ENCODE data around the gene OLIG1.

The OLIG1 gene

DNA sequence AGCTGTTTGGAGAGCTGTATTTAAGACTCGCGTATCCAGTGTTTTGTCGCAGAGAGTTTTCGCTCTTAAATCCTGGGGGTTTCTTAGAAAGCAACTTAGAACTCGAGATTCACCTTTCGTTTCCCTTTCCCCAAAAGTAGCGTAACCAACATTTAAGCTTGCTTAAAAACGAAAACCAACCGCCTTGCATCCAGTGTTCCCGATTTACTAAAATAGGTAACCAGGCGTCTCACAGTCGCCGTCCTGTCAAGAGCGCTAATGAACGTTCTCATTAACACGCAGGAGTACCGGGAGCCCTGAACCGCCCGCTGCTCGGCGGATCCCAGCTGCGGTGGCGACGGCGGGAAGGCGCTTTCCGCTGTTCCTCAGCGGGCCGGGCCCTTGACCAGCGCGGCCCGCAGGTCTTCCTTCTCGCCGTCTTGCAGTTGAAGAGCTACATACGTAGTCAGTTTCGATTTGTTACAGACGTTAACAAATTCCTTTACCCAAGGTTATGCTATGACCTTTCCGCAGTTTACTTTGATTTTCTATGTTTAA lies 1.9 kb downstream of the OLIG1 start:
- no peaks in the 10 kb centered on the region for H3K36me3 ChIP-seq (ENCODE audit: control insufficient read depth, insufficient read depth, low read length)
- no peak overlapping the region for H3K4me3 ChIP-seq (ENCODE audit: insufficient read depth, low read depth, low read length)
- peaks cover 99% of the 10 kb centered on the region for H3K27me3 ChIP-seq (ENCODE audit: control insufficient read depth, insufficient read depth, low read length, poor library complexity, severe bottlenecking)
- peaks cover 20% of the 10 kb centered on the region for H3K4me1 ChIP-seq (ENCODE audit: control insufficient read depth, insufficient read depth, low read length)
- H3K9me3 ChIP-seq (ENCODE audit: control insufficient read depth, low read length) = no peaks in the 10 kb centered on the region
- WGBS, 2 experiments = 2% methylated on average over 37 to 38 of the region's 38 CpGs
- no peak overlapping the region for H3K27ac ChIP-seq (ENCODE audit: insufficient read depth, low read depth, low read length, poor library complexity, severe bottlenecking)

DNA sequence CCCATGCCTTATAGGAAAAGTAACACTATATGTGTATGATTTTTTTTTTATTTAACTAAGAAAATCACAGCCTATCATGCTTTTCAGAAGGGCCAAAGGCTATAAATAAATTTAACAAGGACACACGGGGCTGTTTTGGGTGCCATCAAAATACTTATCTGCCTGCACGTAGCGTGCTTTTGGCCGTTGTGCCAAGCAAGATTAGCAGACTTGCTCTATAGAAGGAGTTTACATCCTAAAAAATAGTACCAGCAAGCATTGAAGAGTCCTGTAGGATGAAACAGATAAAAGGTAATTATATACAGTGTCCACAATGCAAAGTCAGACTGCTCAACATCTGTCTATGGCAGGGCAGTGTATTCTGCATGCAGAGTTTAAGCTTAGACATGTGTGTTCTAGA lies 3.7 kb downstream of the OLIG1 start:
- peaks cover 20% of the 10 kb centered on the region for H3K4me1 ChIP-seq (ENCODE audit: control insufficient read depth, insufficient read depth, low read length)
- no peaks in the 10 kb centered on the region for H3K9me3 ChIP-seq (ENCODE audit: control insufficient read depth, low read length)
- no peaks in the 10 kb centered on the region for H3K36me3 ChIP-seq (ENCODE audit: control insufficient read depth, insufficient read depth, low read length)
- 77 to 89% methylated on average over 4 of the region's 4 CpGs for WGBS, 2 experiments
- no peak overlapping the region for H3K27ac ChIP-seq (ENCODE audit: insufficient read depth, low read depth, low read length, poor library complexity, severe bottlenecking)
- no peak overlapping the region for H3K4me3 ChIP-seq (ENCODE audit: insufficient read depth, low read depth, low read length)
- peaks cover 97% of the 10 kb centered on the region for H3K27me3 ChIP-seq (ENCODE audit: control insufficient read depth, insufficient read depth, low read length, poor library complexity, severe bottlenecking)

GRCh38 chr21:33075128-33075527 lies 5.2 kb downstream of the OLIG1 start:
- Histone ChIP-seq H3K36me3 (ENCODE audit: control insufficient read depth, insufficient read depth, low read length) (no peaks in the 10 kb centered on the region), H3K4me3 (ENCODE audit: insufficient read depth, low read depth, low read length) (no peak overlapping the region), H3K4me1 (ENCODE audit: control insufficient read depth, insufficient read depth, low read length) (peaks cover 25% of the 10 kb centered on the region), H3K9me3 (ENCODE audit: control insufficient read depth, low read length) (no peaks in the 10 kb centered on the region), H3K27me3 (ENCODE audit: control insufficient read depth, insufficient read depth, low read length, poor library complexity, severe bottlenecking) (peaks cover 82% of the 10 kb centered on the region), H3K27ac (ENCODE audit: insufficient read depth, low read depth, low read length, poor library complexity, severe bottlenecking) (no peak overlapping the region)
- WGBS, 2 experiments = 9 to 11% methylated on average over 9 of the region's 9 CpGs

GRCh38 chr21:33075596-33076195 lies 5.8 kb downstream of the OLIG1 start:
- 19 to 25% methylated on average over 11 of the region's 11 CpGs for WGBS, 2 experiments

DNA sequence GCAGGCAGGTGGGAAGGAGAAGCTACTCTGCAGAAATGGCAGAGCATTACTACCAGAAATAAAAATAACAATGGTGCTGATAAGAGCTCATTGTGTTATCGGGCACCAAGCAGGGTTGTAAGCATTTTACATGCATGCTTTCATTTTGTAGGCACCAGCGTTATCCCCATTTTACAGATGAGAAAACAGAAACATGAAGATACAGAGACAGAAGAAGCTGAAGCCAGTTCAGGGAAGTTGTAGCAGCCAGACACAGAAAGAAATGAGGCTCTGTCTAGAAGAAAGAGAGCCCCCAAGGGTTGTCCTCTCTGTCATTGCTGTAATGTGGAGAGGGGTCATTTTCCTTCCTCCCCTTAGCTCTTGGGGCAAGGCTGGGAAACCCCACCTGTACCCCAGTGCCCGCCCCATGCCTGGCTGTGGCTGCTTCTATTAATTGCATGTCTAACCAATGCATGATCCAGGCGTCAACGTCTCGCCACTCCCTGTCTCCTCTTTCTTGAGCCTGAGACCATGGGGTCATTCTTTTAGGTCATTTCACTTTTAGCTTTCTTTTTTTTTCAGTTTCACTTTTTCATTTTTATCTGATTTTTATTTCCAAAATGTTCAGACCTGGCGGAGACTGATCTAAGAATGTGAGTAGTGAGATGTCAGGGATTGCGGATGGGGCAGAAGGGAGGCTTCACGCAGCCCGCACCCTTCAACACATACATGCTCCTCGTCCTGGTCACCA lies 6.8 kb downstream of the OLIG1 start:
- Histone ChIP-seq H3K36me3 (ENCODE audit: control insufficient read depth, insufficient read depth, low read length) (no peaks in the 10 kb centered on the region), H3K27ac (ENCODE audit: insufficient read depth, low read depth, low read length, poor library complexity, severe bottlenecking) (no peak overlapping the region), H3K27me3 (ENCODE audit: control insufficient read depth, insufficient read depth, low read length, poor library complexity, severe bottlenecking) (peaks cover 66% of the 10 kb centered on the region), H3K4me3 (ENCODE audit: insufficient read depth, low read depth, low read length) (no peak overlapping the region), H3K4me1 (ENCODE audit: control insufficient read depth, insufficient read depth, low read length) (peaks cover 15% of the 10 kb centered on the region), H3K9me3 (ENCODE audit: control insufficient read depth, low read length) (no peaks in the 10 kb centered on the region)
- 87 to 88% methylated on average over 9 to 10 of the region's 11 CpGs for WGBS, 2 experiments

More at GRCh38 chr21:33075596-33076195, 5.8 kb downstream of the OLIG1 start:
- no peak overlapping the region for H3K4me3 ChIP-seq (ENCODE audit: insufficient read depth, low read depth, low read length)
- H3K27me3 ChIP-seq (ENCODE audit: control insufficient read depth, insufficient read depth, low read length, poor library complexity, severe bottlenecking) = peaks cover 76% of the 10 kb centered on the region
- no peaks in the 10 kb centered on the region for H3K9me3 ChIP-seq (ENCODE audit: control insufficient read depth, low read length)
- peaks cover 25% of the 10 kb centered on the region for H3K4me1 ChIP-seq (ENCODE audit: control insufficient read depth, insufficient read depth, low read length)
- H3K36me3 ChIP-seq (ENCODE audit: control insufficient read depth, insufficient read depth, low read length) = no peaks in the 10 kb centered on the region
- no peak overlapping the region for H3K27ac ChIP-seq (ENCODE audit: insufficient read depth, low read depth, low read length, poor library complexity, severe bottlenecking)

DNA sequence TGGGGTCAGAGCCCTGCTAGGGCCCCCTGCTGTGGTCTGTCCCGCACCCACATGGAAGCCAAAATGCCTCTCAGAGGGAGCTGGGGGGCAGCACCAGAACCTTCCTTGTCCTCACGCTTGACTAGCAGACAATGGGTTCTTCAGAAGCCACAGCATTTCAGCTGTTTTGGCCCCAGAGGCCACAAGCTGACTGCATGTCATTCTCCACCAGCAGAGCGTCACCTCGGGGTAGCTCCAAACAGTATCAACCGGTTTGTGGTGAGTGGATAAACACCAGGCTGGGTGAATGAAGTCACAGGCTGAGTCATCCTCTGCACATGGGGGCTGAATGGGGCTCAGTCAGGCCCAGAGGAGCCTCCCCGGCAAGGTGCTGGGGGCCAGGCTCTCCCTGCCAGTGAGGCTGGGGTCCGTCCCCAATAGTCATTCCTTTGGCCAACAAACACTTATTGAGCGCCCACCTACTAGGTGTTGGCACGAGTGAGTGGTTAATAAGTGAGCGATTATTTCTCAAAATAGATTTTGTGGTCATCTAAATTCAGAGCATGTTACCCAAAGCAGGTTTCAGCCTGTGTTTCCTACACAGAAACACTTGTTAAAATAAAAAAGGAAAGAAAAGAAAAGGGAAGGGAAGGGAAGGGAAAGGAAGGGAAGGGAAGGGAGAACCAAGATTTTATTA lies 9.1 kb downstream of the OLIG1 start:
- no peak overlapping the region for H3K27ac ChIP-seq (ENCODE audit: insufficient read depth, low read depth, low read length, poor library complexity, severe bottlenecking)
- no peaks in the 10 kb centered on the region for H3K9me3 ChIP-seq (ENCODE audit: control insufficient read depth, low read length)
- H3K4me3 ChIP-seq (ENCODE audit: insufficient read depth, low read depth, low read length) = no peak overlapping the region
- WGBS, 2 experiments = 74 to 79% methylated on average over 8 to 10 of the region's 10 CpGs
- peaks cover 43% of the 10 kb centered on the region for H3K27me3 ChIP-seq (ENCODE audit: control insufficient read depth, insufficient read depth, low read length, poor library complexity, severe bottlenecking)
- peaks cover 11% of the 10 kb centered on the region for H3K4me1 ChIP-seq (ENCODE audit: control insufficient read depth, insufficient read depth, low read length)
- H3K36me3 ChIP-seq (ENCODE audit: control insufficient read depth, insufficient read depth, low read length) = no peaks in the 10 kb centered on the region

DNA sequence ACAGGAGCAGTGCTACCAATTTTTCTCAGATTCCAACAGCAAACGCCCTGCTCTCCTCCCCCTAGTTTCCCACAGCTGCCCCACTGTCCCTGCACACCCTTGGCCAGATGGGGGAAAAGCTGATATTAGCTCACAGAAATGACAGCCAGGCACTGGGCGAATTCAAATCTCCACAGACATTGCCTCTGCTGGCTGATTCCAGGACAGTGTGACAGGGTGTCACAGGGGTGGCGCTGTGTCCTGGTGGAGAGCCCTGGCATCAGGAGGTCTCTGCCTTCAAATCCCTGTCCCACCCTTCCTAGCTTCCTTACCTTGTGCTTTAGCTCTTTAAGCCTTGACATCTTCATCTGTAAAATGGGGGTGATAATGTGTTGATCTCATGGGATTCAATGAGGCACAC lies 10.4 kb downstream of the OLIG1 start:
- Histone ChIP-seq H3K4me1 (ENCODE audit: control insufficient read depth, insufficient read depth, low read length) (peaks cover 5% of the 10 kb centered on the region), H3K4me3 (ENCODE audit: insufficient read depth, low read depth, low read length) (no peak overlapping the region), H3K27ac (ENCODE audit: insufficient read depth, low read depth, low read length, poor library complexity, severe bottlenecking) (no peak overlapping the region), H3K36me3 (ENCODE audit: control insufficient read depth, insufficient read depth, low read length) (no peaks in the 10 kb centered on the region), H3K27me3 (ENCODE audit: control insufficient read depth, insufficient read depth, low read length, poor library complexity, severe bottlenecking) (peaks cover 30% of the 10 kb centered on the region), H3K9me3 (ENCODE audit: control insufficient read depth, low read length) (no peaks in the 10 kb centered on the region)
- WGBS, 2 experiments = 88 to 94% methylated on average over 3 of the region's 3 CpGs

DNA sequence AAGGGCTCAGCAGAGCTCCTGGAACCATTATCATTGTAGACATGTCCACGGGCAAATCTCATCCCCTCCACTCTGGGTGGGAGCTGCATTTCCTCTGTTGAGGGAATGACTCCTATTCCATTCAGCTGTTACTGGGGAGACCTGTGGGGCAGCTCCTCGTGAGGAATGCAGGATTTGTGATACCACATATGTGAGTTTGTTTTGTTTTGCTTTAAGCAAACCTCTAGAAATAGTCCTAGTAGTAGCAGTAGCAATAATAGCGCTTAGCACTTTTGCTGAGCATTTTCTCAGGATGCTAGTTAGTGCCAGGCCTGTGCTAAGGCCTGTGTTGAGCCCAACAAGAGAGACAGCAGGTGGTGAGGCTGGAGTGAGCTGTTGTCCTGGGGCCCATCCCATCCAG lies 10.8 kb downstream of the OLIG1 start:
- Histone ChIP-seq H3K4me1 (ENCODE audit: control insufficient read depth, insufficient read depth, low read length) (peaks cover 5% of the 10 kb centered on the region), H3K9me3 (ENCODE audit: control insufficient read depth, low read length) (no peaks in the 10 kb centered on the region), H3K27me3 (ENCODE audit: control insufficient read depth, insufficient read depth, low read length, poor library complexity, severe bottlenecking) (peaks cover 26% of the 10 kb centered on the region), H3K36me3 (ENCODE audit: control insufficient read depth, insufficient read depth, low read length) (no peaks in the 10 kb centered on the region), H3K4me3 (ENCODE audit: insufficient read depth, low read depth, low read length) (no peak overlapping the region), H3K27ac (ENCODE audit: insufficient read depth, low read depth, low read length, poor library complexity, severe bottlenecking) (no peak overlapping the region)
- WGBS, 2 experiments = 86 to 87% methylated on average over 3 of the region's 3 CpGs

DNA sequence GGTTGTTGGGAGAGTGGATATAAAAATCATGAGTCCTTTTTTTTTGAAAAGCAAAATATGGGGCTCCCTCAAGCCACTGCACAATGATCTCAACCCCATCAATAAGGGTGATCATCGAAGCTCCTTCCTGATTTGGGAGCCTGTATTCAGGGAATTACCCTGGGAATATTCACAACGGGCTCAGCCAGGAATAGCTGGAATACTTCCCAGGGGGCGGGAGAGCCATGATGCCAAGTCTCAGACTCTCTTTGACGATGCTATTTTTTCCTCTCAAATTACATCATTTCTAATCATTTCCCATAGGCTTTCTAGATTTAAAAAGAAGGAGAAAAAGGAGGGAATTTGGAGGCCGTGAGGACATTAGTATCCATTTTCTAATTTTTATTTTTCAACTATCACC lies 18.4 kb downstream of the OLIG1 start:
- no peak overlapping the region for H3K27ac ChIP-seq (ENCODE audit: insufficient read depth, low read depth, low read length, poor library complexity, severe bottlenecking)
- WGBS, 2 experiments = 81 to 88% methylated on average over 5 of the region's 5 CpGs
- H3K27me3 ChIP-seq (ENCODE audit: control insufficient read depth, insufficient read depth, low read length, poor library complexity, severe bottlenecking) = no peaks in the 10 kb centered on the region
- H3K4me3 ChIP-seq (ENCODE audit: insufficient read depth, low read depth, low read length) = no peak overlapping the region
- H3K36me3 ChIP-seq (ENCODE audit: control insufficient read depth, insufficient read depth, low read length) = no peaks in the 10 kb centered on the region
- H3K9me3 ChIP-seq (ENCODE audit: control insufficient read depth, low read length) = no peaks in the 10 kb centered on the region
- no peaks in the 10 kb centered on the region for H3K4me1 ChIP-seq (ENCODE audit: control insufficient read depth, insufficient read depth, low read length)
